HG03442 (cell line): Measurements from ENCODE around the gene INPP4A.
"Not testable (repeated sequence)": the region's sequence is repeated elsewhere in the genome, so short reads cannot be mapped to it uniquely, and the experiment has no call there.

ENCODE experiments used
- ATAC-seq: cut with Tn5 transposase; IDR thresholded peaks from one replicate; pipeline ENCODE4 v1.9.1; 2021; ENCODE audit warnings: mild to moderate bottlenecking, moderate library complexity; ENCODE audit not compliant: unreplicated experiment

INPP4A gene

GRCh38 chr2:98577313-98577712 is 132.7 kb downstream of the INPP4A start:
- ATAC-seq: no peak

GRCh38 chr2:98578231-98578630 is 133.6 kb downstream of the INPP4A start:
- ATAC-seq: no peak

GRCh38 chr2:98579926-98580325 is 135.3 kb downstream of the INPP4A start:
- no peak for ATAC-seq

- no peak for ATAC-seq
Observed at GRCh38 chr2:98580656-98581284, 136.1 kb downstream of the INPP4A start.

- ATAC-seq: no peak
Observed at GRCh38 chr2:98582523-98582922, 137.9 kb downstream of the INPP4A start.

- no peak for ATAC-seq
Observed at GRCh38 chr2:98583276-98583675, 138.6 kb downstream of the INPP4A start.

GRCh38 chr2:98583816-98584618 is 139.4 kb downstream of the INPP4A start:
- ATAC-seq: no peak

GRCh38 chr2:98585386-98585785 is 140.7 kb downstream of the INPP4A start:
- no peak for ATAC-seq

- no peak for ATAC-seq
Observed at GRCh38 chr2:98586551-98587140, 142.0 kb downstream of the INPP4A start.

GRCh38 chr2:98588880-98589431 is 144.3 kb downstream of the INPP4A start:
- ATAC-seq: no peak

- no peak for ATAC-seq
Observed at GRCh38 chr2:98589489-98589888, 144.8 kb downstream of the INPP4A start.

- no peak for ATAC-seq
Observed at GRCh38 chr2:98592565-98592964, 147.9 kb downstream of the INPP4A start.

- ATAC-seq: not testable (repeated sequence)
Observed at GRCh38 chr2:98594665-98595064, 150.0 kb downstream of the INPP4A start.

- ATAC-seq: no peak
Observed at GRCh38 chr2:98598781-98599428, 154.2 kb downstream of the INPP4A start.

GRCh38 chr2:98601532-98602132 is 157.0 kb downstream of the INPP4A start:
- peak; percentile 72 for ATAC-seq

- ATAC-seq: no peak
Observed at GRCh38 chr2:98604547-98604946, 159.9 kb downstream of the INPP4A start.

- ATAC-seq: no peak
Observed at GRCh38 chr2:98605076-98605475, 160.4 kb downstream of the INPP4A start.

- no peak for ATAC-seq
Observed at GRCh38 chr2:98606431-98606830, 161.8 kb downstream of the INPP4A start.

- no peak for ATAC-seq
Observed at GRCh38 chr2:98607104-98607503, 162.4 kb downstream of the INPP4A start.

GRCh38 chr2:98607741-98608115 is 163.1 kb downstream of the INPP4A start:
- ATAC-seq: no peak
